HepG2 (cell line): ENCODE results near the gene TSSK2. TPM values are rescaled to one million over a fixed set of nuclear protein-coding genes. Genes with fewer than 3 reads are reported as not detected.

Source experiments
- CBX2 ChIP-seq, 2 experiments: fragments of 200-600 bp in 1 of 2; sonication (generic); formaldehyde crosslinking in 1 of 2; IDR thresholded peaks; 2 replicates each; pipeline versions ENCODE4 v1.7.0 to v1.8.1; 2018 to 2022; ENCODE audit warnings: low read depth in 2 of 2, low read length in 1 of 2, mild to moderate bottlenecking in 1 of 2, missing genetic modification reagents in 1 of 2
- CHD2 ChIP-seq: IDR thresholded peaks from 2 replicates; pipeline ENCODE4 v1.6.1; 2011; ENCODE audit warnings: low read depth, low read length, improper control_type of control experiment
- DR1 ChIP-seq: sonication (generic); formaldehyde crosslinking; IDR thresholded peaks from 2 replicates; pipeline ENCODE4 v1.8.0; 2021; ENCODE audit warnings: mild to moderate bottlenecking, missing genetic modification reagents, inconsistent platforms
- EZH2 ChIP-seq: conservative IDR thresholded peaks from 2 replicates; pipeline ENCODE4 v1.6.1; 2012; ENCODE audit warnings: mild to moderate bottlenecking, low read depth, low read length, moderate library complexity
- HNRNPUL1 ChIP-seq: fragments of 200-400 bp; formaldehyde crosslinking; IDR thresholded peaks from 2 replicates; pipeline ENCODE4 v1.6.1; 2017; ENCODE audit warnings: low read depth, mild to moderate bottlenecking, low read length, moderate library complexity
- HOXA5 ChIP-seq: sonication (generic); formaldehyde crosslinking; IDR thresholded peaks from 2 replicates; pipeline ENCODE4 v1.4.0; 2020; ENCODE audit warnings: missing genetic modification reagents
- NFYB ChIP-seq: sonication (generic); formaldehyde crosslinking; IDR thresholded peaks from 2 replicates; pipeline ENCODE4 v1.4.0; 2020; ENCODE audit warnings: missing genetic modification reagents
- PAX8 ChIP-seq: sonication (generic); formaldehyde crosslinking; IDR thresholded peaks from 2 replicates; pipeline ENCODE4 v1.8.0; 2022; ENCODE audit warnings: mild to moderate bottlenecking, missing genetic modification reagents, borderline replicate concordance
- POLR2A ChIP-seq, 2 experiments: IDR thresholded peaks; 2 replicates each; pipeline ENCODE4 v1.6.1; 2011; ENCODE audit warnings: low read depth in 2 of 2, low read length in 2 of 2, mild to moderate bottlenecking in 1 of 2, moderate library complexity in 1 of 2; ENCODE audit not compliant: insufficient read depth in 1 of 2
- TARDBP ChIP-seq: sonication (generic); formaldehyde crosslinking; IDR thresholded peaks from 2 replicates; pipeline ENCODE4 v1.8.0; 2022; ENCODE audit warnings: mild to moderate bottlenecking, missing genetic modification reagents
- ZNF275 ChIP-seq: sonication (generic); formaldehyde crosslinking; IDR thresholded peaks from 2 replicates; pipeline ENCODE4 v1.8.0; 2022; ENCODE audit warnings: missing genetic modification reagents, mild to moderate bottlenecking, inconsistent platforms, borderline replicate concordance
- ZNF337 ChIP-seq: sonication (generic); formaldehyde crosslinking; IDR thresholded peaks from 2 replicates; pipeline ENCODE4 v1.5.1; 2020; ENCODE audit warnings: missing genetic modification reagents, low read depth, mild to moderate bottlenecking, borderline replicate concordance
- ZNF687 ChIP-seq: sonication (generic); formaldehyde crosslinking; IDR thresholded peaks from 2 replicates; pipeline ENCODE4 v1.5.1; 2020; ENCODE audit warnings: mild to moderate bottlenecking, missing genetic modification reagents, moderate library complexity
- ZNF777 ChIP-seq: sonication (generic); formaldehyde crosslinking; IDR thresholded peaks from 2 replicates; pipeline ENCODE4 v1.4.0; 2020; ENCODE audit warnings: missing genetic modification reagents
- ZNF800 ChIP-seq: sonication (generic); formaldehyde crosslinking; IDR thresholded peaks from 2 replicates; pipeline ENCODE4 v1.4.0; 2020; ENCODE audit warnings: missing genetic modification reagents
- polyA plus RNA-seq, 8 experiments: library from polyadenylated mRNA; depleted of rRNA in 3 of 8; stranded (reverse) in 7 of 8; unstranded in 1 of 8; fragments of >200 nt; fragmentation: Illumina TruSeq in 4 of 8; extraction: Trizol in 4 of 8; gene quantifications; 2 replicates each; pipeline versions ENCODE4 v1.2.1 to v1.2.3, GENCODE V29; 2011 to 2016; ENCODE audit warnings: low read depth in 4 of 8, missing spikeins in 1 of 8, mixed read lengths in 1 of 8; ENCODE audit not compliant: insufficient read depth in 1 of 8
- total RNA-seq, 5 experiments: library from RNA; depleted of rRNA; stranded (reverse); fragments of >200 nt; fragmentation: Illumina TruSeq; extraction: Trizol; gene quantifications; 2 replicates each; pipeline ENCODE4 v1.2.3, GENCODE V29; 2016; ENCODE audit warnings: low read depth in 1 of 5

Gene TSSK2
- total and polyA plus RNA-seq, 2 of the 13 experiments (the other 11 are each of a cell fraction or from before 2014, with no cell fraction given) = not detected

- TF ChIP-seq ZNF275 (CRISPR knock-in tag) (no peak), ZNF337 (CRISPR knock-in tag) (no peak), PAX8 (CRISPR knock-in tag) (no peak), CBX2 (IDR thresholded peaks at IDR 0.05; ENCODE audit: low read depth, low read length) (no peak), CBX2 (CRISPR knock-in tag; IDR thresholded peaks at IDR 0.05; ENCODE audit: low read depth) (no peak), HNRNPUL1 (no peak), CHD2 (no peak), NFYB (no peak), DR1 (CRISPR knock-in tag) (no peak), HOXA5 (CRISPR knock-in tag) (no peak), EZH2 (0 out of 2 replicates have a peak, but pooled peaks have one; percentile 33), ZNF687 (0 out of 2 replicates have a peak, but pooled peaks have one; percentile 16), ZNF800 (CRISPR knock-in tag) (peak; percentile 97), ZNF777 (CRISPR knock-in tag) (peak; percentile 63), TARDBP (no peak), POLR2A (IDR thresholded peaks at IDR 0.05; ENCODE audit: insufficient read depth in 1 of 2, low read depth in 2 of 2, low read length in 2 of 2) (no peak)
These were observed 18.2 kb downstream of the TSSK2 start (continued) for GRCh38 chr22:19149047-19149883.
